GM12801 (cell line): ENCODE results near the gene ABHD12.

ENCODE experiments used
- TF ChIP-seq, protein P1 (sequence below): IDR thresholded peaks from one replicate; pipeline ENCODE4 v1.5.1; 2011; ENCODE audit warnings: control low read depth; ENCODE audit not compliant: insufficient read length; ENCODE audit errors: extremely low read depth

Gene ABHD12

DNA sequence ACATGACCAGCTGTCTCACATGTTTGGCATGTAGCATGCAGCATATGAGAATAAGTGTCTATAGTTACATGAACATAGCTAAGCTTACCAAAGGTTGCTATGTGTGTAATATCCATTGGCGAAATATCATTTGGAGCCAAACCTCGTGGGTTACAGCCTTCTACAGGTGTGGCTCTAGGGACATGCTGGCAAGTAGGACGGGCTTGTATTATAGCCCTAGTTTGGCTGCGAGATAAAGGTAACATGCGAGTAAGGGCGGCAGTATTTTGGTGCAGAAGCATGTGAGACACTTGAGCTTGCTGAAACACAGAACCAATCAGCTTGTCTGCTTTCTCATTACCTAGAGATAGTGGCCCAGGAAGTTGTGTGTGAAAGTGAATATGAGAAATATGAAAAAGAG is 6.5 kb upstream of the ABHD12 start:
- TF ChIP-seq, protein P1, sequence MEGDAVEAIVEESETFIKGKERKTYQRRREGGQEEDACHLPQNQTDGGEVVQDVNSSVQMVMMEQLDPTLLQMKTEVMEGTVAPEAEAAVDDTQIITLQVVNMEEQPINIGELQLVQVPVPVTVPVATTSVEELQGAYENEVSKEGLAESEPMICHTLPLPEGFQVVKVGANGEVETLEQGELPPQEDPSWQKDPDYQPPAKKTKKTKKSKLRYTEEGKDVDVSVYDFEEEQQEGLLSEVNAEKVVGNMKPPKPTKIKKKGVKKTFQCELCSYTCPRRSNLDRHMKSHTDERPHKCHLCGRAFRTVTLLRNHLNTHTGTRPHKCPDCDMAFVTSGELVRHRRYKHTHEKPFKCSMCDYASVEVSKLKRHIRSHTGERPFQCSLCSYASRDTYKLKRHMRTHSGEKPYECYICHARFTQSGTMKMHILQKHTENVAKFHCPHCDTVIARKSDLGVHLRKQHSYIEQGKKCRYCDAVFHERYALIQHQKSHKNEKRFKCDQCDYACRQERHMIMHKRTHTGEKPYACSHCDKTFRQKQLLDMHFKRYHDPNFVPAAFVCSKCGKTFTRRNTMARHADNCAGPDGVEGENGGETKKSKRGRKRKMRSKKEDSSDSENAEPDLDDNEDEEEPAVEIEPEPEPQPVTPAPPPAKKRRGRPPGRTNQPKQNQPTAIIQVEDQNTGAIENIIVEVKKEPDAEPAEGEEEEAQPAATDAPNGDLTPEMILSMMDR, result no peak

DNA sequence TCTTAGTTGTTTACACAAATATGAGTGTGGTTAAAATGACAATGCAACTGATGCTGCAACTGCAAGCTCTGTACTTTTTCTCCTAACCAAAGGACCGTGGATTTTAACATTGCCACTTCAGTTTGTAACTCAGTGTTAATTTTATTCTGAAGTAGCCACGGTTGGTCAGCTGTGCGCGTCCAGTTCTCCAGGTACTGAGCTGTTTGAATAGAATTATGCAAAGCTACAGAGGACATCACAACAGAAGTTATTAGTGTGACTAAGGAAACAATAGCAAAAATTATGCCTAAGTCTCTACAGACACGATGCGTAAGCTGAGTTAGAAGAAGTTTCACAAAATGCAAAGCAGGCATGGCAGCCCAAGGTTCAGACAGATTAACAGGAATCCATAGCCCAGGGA is 4.4 kb upstream of the ABHD12 start:
- TF ChIP-seq, protein P1, result no peak

DNA sequence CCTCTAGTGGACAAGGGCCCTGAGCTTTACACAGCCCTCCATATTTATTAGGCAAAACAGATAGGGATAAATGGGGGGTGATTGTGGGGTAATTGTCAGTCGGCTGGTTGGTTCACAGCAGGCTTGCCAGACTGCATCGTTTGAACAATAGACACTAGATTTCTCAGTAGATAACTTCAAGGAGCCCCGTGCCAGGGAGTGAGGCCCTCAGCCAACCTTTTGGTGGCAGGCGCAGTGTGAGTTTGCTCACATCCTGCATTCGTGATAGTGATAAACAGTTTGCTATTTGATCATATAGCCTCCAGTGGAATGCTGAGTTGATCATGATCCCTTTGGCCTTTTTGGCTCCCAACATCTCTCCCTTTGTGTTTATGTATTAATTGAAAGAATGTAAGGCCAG is 3.6 kb upstream of the ABHD12 start:
- TF ChIP-seq, protein P1, result no peak

DNA sequence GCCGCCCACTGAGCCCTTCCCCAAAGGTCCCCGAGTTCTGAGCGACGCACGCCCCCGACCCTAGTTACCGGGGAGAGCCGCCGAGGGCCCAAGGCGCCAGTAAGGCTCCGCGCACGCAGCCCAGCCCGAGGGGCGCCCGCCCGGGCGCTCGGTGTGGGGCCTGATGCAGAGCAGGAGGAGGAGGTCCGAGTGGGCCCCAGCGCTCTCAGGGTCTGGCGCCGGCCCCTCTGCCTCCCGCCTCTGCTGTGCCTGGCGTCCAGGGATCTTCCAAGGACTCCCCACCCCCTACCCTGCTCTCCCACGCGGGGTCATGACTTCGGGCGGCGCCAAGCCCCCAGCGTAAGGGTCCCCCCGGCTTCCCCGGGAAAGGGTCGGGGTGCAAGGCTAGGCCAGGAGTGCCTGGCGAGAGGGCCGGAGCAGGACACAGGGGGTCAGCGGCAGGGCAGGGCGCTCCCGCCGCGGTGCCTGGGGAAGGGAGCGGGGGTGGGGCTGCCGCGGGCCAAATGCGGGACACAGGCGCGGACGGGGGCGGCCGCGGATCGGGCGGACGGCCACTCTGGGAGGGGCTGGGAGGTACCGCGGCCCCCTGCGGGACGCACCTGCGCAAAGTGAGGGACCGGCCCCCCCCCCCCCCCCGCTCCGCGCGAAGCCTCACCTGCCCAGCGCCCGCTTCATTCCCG is 637 bp downstream of the ABHD12 start:
- TF ChIP-seq, protein P1, result no peak

DNA sequence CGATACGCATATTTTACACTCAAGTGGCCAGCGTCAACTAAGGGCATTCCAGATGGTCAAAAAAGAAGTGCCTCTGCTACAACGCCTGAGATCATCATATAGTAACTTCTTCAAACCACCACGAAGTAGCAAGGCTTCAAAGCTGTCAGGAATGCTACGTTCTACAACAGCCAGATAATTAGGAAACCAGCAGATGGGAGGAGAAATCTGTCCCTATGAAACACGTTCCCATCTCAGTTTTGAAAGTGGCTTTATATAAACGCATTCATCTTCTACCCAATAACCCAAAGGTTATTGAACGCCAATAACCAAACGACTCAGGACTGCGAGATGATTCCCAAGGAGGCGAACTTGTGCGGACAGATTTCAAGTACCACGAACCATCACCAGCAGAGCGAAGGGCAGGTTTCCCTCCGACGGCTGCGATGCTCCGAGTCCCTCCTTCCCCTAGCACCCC is 1.2 kb downstream of the ABHD12 start:
- TF ChIP-seq, protein P1, result no peak

DNA sequence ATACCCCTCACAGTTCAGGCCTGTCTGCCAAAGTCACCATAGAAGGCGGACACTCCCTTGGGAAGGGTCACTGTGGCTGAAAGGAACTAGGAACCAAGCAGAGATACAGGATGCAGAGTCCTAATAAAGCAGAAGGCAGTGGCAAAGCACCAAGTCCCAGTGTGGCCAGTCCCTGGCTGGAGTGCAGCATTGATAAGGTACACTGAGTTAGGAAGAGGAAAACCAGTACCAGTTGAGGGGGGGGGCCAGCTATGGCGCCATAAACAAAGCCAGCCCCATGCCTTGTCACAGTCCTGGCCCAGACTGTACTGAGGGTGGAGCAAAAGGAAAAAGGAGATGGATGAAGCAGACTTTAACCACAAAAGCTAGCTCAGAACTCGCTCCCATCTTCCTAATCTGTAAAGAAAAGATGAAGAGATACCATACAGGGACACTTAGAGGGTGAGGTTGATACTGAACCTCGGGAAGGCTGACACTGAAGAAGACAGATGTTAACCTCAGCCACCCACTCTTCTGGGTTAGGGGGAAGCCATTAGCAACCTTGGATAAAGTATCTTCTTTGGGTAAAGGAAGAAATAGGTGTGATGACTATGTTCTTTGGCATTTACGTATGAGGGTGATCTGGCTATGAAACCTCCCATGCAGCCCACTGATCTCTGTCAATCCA is 7.8 kb downstream of the ABHD12 start:
- TF ChIP-seq, protein P1, result no peak

DNA sequence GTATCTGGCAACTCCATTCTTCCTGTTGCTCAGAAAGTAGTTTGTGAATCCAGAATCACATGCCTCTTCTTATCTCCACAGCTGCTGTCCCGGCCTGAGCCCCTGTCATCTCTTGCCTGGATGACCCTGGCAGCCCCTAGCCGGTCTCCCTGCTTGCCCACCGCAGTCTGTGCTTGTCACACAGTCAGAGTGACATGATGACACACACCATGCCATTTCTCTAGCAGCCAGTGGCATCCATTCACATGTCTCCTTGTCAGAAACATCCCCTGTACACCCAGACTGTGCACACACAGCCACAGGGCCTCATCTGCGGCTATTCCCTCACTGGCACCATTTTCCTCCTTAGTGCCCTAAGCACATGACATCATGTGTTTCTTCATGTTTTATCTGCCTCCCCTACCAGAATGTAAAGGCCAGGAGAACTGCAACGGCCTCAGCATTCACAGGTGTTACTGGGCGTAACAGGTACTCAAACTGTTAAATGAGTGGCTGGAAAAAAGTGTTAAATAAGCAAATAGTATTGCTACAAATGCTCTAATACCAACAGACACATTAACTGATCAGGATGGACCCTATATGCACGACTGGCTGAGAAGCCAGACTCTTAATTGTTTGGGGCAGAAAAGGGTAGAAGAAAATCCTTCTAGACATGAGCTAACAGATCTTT is 9.6 kb downstream of the ABHD12 start:
- TF ChIP-seq, protein P1, result no peak
